Calu3 (cell line): ENCODE results near the gene DCTD. TPM values are rescaled to one million over a fixed set of nuclear protein-coding genes. Genes with fewer than 3 reads are reported as not detected.

Experiments used
- BruUV-seq: library from RNA; stranded (reverse); fragments of 400-500 nt; replicated peaks from 2 replicates; lab custom pipeline; 2021; lab: Mats Ljungman, UMichigan
- CTCF ChIA-PET: fragments of 300-600 bp; sonication (Branson Sonifier 250); formaldehyde crosslinking; loops from one replicate; lab custom pipeline; 2022; ENCODE audit warnings: antibody characterized with exemption; lab: Charles Lee
- DNase-seq: peaks from one replicate; pipeline ENCODE4 v3.0.0; 2022
- H3K27ac Mint-ChIP-seq: one replicate; pipeline ENCODE4 v1.8.0; 2022; ENCODE audit warnings: mixed read lengths; ENCODE audit not compliant: unreplicated experiment
- H3K27me3 Mint-ChIP-seq: one replicate; pipeline ENCODE4 v1.8.0; 2022; ENCODE audit warnings: mixed read lengths; ENCODE audit not compliant: unreplicated experiment
- H3K36me3 Mint-ChIP-seq: one replicate; pipeline ENCODE4 v1.8.0; 2022; ENCODE audit warnings: mild to moderate bottlenecking, moderate library complexity, mixed read lengths; ENCODE audit not compliant: insufficient read depth, unreplicated experiment
- H3K4me1 Mint-ChIP-seq: one replicate; pipeline ENCODE4 v1.8.0; 2022; ENCODE audit warnings: mild to moderate bottlenecking, low read depth, mixed read lengths; ENCODE audit not compliant: unreplicated experiment
- H3K4me3 Mint-ChIP-seq: one replicate; pipeline ENCODE4 v1.8.0; 2022; ENCODE audit warnings: mild to moderate bottlenecking, low read depth, moderate library complexity, mixed read lengths; ENCODE audit not compliant: unreplicated experiment
- H3K9me3 Mint-ChIP-seq: one replicate; pipeline ENCODE4 v1.8.0; 2022; ENCODE audit warnings: low read depth, mixed read lengths; ENCODE audit not compliant: unreplicated experiment
- intact Hi-C: fragments of 100-400 bp; cut with micrococcal nuclease; formaldehyde crosslinking; loops from one replicate; pipeline ENCODE4 v1.10.0; 2022; ENCODE audit not compliant: unreplicated experiment
- total RNA-seq: library from RNA; stranded (reverse); gene quantifications from 2 replicates; pipeline ENCODE4 v1.2.3, GENCODE V29; 2022
- TF ChIP-seq, protein P1 (sequence below): fragments of 200-600 bp; IDR thresholded peaks from one replicate; pipeline ENCODE4 v1.8.0; 2022; ENCODE audit warnings: antibody characterized with exemption; ENCODE audit not compliant: unreplicated experiment

Gene DCTD
- total RNA-seq, 1 experiment from 2014 or later: 65.3 TPM

DNA sequence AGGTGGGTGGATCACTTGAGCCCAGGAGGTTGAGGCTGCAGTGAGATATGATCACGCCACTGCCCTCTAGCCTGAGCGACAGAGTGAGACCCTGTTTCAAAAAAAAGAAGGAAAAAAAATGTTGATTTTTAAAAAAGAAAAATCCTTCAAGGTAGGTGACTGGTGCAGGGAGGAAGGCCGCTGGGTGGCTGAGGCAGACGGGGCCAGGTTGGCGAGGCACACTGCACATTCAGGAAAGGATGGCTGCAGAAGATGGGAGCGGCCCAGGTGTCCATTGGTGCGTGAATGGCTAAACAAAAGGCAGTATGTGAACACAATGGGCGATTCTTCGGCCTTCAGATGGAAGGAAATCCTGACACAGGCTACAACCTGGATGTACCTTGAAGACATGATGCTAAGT, 30.4 kb downstream of the DCTD start:
- no peaks in the 10 kb centered on the region for H3K9me3 Mint-ChIP-seq
- no peak overlapping the region for H3K27ac Mint-ChIP-seq
- CTCF ChIA-PET: no interaction called here
- intact Hi-C loops: no loop called here
- H3K36me3 Mint-ChIP-seq: peaks cover 25% of the 10 kb centered on the region
- no TSS peak for BruUV-seq
- no peak for DNase-seq
- H3K4me1 Mint-ChIP-seq: no peaks in the 10 kb centered on the region
- TF ChIP-seq, protein P1, sequence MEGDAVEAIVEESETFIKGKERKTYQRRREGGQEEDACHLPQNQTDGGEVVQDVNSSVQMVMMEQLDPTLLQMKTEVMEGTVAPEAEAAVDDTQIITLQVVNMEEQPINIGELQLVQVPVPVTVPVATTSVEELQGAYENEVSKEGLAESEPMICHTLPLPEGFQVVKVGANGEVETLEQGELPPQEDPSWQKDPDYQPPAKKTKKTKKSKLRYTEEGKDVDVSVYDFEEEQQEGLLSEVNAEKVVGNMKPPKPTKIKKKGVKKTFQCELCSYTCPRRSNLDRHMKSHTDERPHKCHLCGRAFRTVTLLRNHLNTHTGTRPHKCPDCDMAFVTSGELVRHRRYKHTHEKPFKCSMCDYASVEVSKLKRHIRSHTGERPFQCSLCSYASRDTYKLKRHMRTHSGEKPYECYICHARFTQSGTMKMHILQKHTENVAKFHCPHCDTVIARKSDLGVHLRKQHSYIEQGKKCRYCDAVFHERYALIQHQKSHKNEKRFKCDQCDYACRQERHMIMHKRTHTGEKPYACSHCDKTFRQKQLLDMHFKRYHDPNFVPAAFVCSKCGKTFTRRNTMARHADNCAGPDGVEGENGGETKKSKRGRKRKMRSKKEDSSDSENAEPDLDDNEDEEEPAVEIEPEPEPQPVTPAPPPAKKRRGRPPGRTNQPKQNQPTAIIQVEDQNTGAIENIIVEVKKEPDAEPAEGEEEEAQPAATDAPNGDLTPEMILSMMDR: no peak
- no peaks in the 10 kb centered on the region for H3K27me3 Mint-ChIP-seq
- H3K4me3 Mint-ChIP-seq: no peak overlapping the region

DNA sequence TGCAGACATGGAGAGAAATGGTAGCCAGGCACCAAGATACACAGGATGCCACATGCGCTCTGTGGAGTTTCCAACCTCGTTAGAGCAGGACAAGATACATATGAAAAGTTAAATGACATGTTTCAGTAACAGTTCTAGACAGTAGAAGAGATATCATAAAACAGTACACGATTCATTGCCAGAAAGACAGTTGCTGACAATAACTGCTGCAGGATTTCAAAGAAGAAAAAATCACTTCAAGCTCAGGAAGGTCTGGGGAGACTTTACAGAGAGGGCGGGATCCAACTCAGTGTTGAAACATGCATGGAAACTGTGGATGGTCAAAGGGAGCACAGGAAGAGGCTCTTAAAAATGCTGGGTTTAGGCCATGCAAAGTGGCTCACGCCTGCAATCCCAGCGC, 31.0 kb downstream of the DCTD start:
- no peaks in the 10 kb centered on the region for H3K4me1 Mint-ChIP-seq
- H3K27ac Mint-ChIP-seq: no peak overlapping the region
- no TSS peak for BruUV-seq
- peaks cover 21% of the 10 kb centered on the region for H3K36me3 Mint-ChIP-seq
- TF ChIP-seq, protein P1: no peak
- DNase-seq: no peak
- H3K4me3 Mint-ChIP-seq: no peak overlapping the region
- no peaks in the 10 kb centered on the region for H3K9me3 Mint-ChIP-seq
- CTCF ChIA-PET: no interaction called here
- H3K27me3 Mint-ChIP-seq: no peaks in the 10 kb centered on the region
- intact Hi-C loops: no loop called here

DNA sequence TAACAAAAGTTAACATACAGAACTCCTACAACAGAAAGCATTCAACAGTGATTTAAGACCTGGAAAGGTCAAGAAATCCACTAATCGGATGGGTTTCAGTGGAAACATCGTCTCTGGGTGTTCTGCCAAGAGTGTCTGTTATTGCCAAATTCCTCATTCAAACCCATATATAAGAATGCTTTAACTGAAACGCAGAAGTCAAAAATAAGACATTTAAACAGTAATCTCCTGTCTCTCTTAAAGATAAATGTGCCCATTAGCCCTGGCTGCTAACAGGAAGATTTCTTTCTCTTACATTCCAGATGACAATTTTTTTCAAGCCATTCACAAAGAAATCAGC, 31.5 kb downstream of the DCTD start:
- no peak overlapping the region for H3K4me3 Mint-ChIP-seq
- H3K36me3 Mint-ChIP-seq: peaks cover 18% of the 10 kb centered on the region
- H3K27ac Mint-ChIP-seq: no peak overlapping the region
- H3K27me3 Mint-ChIP-seq: no peaks in the 10 kb centered on the region
- no TSS peak for BruUV-seq
- H3K9me3 Mint-ChIP-seq: no peaks in the 10 kb centered on the region
- H3K4me1 Mint-ChIP-seq: no peaks in the 10 kb centered on the region
- intact Hi-C loops: no loop called here
- TF ChIP-seq, protein P1: no peak
- CTCF ChIA-PET: no interaction called here
- no peak for DNase-seq

DNA sequence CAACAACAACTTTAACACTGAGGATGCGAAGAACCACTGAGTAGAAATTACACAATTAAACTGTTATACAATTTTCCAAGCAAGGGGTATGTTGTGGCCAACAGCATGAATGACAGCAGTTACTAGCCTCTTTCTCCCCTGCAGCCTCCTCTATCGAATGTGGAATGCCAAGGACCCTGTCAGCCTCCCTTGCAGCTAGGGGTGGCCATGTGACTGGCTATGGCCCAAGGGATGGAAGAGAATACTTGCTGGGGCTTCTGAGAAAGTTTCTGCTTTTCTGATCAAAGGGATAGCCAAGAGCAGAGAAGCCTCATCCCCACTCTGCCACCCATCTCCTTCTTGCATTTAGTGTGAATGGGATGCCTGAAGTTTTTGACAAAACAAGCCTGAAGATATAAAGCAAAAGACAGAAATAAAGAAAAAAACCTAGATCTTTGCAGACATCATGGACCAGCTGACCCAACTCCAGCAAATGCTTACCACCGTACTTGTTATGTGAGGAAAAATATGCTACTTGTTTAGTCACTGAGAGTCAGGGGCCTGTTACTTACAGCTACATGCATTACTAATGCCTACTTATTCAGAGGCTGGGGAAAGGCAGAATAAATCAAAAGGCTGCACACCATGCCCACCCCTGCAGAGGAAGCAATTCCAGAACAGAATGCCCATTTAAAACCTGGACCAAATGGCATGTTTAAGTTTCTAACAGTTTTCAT, 32.0 kb downstream of the DCTD start:
- Mint-ChIP-seq H3K27ac (no peak overlapping the region), H3K4me3 (no peak overlapping the region), H3K36me3 (peaks cover 14% of the 10 kb centered on the region), H3K9me3 (no peaks in the 10 kb centered on the region), H3K4me1 (no peaks in the 10 kb centered on the region), H3K27me3 (no peaks in the 10 kb centered on the region)
- intact Hi-C loops: no loop called here
- CTCF ChIA-PET: no interaction called here
- BruUV-seq: no TSS peak
- TF ChIP-seq, protein P1: no peak
- no peak for DNase-seq
